ENCODE measurements around the gene RNF183.
A peak's percentile ranks its signal among the peaks of the same experiment; 100 is the strongest.
"Not testable (repeated sequence)": the region's sequence is repeated elsewhere in the genome, so short reads cannot be mapped to it uniquely, and the experiment has no call there.

RNF183 gene

DNA sequence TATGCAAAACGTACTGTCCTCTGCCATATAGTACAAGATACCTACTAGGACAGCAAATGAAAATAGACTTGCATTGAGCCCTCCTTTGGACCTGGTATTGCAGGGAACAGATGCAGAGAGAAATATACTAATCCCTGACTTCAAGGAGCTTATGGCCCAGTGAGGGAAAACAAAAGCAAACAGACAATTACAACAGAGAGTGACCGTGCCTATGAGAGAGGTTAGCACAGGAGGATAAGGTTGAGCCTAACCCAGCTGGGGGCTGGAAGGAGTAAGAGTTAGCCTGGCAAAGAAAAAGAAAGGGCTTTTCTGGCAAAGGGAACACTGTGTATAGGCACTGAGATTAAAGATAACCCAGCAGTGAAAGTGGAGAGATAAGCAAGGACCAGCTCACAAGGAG lies 33.3 kb downstream of the RNF183 start:
- DNase-seq, result no peak

DNA sequence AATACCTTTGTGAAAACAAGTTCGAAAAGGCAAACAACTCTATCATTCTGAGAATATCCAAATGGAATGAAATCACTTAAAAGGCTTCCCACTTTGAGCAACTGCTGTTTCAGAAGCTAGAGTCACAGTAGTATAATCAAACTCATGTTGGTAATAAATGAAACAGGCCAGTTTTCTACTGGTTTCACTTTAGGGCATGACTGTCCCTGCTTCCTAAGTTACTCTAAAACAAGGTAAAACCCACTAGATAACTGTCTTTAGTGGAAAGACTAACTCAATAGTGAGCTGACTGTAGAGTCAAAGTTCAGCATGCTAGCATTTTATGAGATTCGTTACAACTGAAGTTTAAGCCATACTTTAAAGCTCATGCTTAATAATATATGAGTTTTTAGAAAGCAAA lies 33.8 kb downstream of the RNF183 start:
- no peak for DNase-seq

DNA sequence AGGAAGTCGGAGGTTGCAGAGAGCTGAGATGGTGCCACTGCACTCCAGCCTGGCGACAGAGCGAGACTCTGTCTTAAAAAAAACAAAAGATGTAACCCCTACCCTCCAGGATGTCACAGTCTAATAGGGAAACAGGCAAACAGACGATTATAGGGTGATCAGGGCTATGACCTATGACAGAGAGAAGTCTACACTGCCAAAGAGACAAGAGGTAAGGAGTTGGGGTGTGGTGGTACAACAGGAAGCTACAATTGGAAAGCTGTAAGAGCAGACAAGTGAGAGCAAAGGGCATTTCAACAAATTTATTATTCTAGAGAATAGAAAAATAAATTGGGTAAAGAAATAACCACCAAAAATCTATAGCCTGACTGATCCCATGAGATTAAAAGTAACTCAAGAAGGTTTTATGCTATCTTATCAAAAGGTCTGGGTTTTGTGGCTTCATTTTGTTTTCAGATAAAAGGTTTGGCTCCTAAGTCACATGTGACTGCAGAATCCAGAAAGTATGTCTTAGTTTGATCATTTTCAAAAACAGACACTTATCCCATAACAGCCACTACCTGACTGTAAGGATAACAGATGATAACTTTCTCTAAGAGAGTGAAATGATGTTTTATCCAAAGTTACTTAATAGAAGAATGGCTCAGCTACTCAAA lies 35.1 kb downstream of the RNF183 start:
- no peak for DNase-seq

DNA sequence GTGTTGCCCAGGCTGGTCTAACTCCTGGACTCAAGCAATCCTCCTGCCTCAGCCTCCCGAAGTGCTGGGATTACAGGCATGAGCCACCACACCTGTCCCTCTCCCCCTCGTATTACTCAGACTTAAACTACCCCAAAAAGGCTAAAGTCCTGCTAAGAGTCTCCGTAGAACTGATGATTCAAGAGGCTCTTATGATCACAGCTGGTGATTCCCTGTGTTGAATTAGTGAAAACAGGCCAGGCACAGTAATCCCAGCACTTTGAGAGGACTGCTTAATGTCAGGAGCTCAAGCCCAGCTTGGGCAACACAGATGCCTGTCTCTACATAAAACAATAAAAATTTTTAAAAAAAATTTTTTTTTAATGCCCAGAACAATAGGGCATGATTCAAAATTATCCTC lies 37.0 kb downstream of the RNF183 start:
- peak; percentile 33 for DNase-seq

DNA sequence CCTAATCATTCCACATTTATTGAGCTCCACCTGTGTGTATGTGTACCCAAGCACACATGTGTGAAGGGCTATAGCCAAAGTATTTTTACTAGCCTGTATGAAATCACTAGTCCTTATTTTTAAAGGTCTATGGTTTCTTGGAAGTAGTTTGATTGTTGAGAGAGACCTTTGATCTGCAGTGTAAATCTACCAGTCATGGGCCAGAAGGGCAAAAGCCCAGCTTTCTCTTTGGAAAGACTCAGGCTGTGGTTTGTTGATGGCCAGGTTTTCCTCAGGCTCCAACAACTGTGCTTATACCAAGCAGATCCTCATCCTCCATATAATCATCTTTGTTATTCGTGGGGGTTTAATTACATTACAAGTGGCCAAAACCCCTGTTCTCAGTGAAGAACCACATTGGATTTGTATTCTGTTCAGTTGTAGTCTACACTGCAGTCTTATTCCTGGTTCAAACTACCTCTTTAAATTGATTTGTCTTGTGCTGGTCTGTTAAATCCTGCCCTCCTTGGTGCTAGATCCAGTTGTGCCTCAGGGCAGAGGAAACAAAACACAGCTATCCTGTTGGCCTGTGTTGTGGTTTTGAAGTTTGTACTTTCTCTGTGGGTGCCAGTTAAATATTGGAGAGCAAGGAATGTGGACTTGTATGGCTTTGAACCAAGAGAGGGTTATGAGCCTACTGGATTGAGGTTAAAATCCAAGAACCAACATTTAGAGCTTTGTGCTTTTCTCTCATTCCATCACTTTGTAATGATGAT lies 41.1 kb downstream of the RNF183 start:
- no peak for DNase-seq

DNA sequence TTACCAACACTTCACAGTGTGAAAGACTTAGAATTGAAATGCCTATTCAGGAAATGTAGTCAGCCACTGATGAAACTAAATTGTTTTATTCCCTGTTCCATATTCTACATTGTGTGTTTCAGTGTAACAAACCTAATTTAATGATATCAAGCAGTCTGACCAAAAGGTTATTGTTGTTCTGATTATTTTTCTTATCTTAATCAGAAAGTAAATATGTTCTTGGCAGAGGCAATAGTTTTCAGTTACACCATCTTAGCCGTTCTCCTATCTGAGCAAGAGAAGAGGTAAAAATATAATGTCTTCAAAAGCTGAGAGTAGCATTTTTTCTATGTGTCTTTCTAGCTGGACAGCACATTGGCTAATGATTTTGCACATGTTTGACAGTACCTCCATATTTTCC lies 44.9 kb downstream of the RNF183 start:
- DNase-seq, result no peak

DNA sequence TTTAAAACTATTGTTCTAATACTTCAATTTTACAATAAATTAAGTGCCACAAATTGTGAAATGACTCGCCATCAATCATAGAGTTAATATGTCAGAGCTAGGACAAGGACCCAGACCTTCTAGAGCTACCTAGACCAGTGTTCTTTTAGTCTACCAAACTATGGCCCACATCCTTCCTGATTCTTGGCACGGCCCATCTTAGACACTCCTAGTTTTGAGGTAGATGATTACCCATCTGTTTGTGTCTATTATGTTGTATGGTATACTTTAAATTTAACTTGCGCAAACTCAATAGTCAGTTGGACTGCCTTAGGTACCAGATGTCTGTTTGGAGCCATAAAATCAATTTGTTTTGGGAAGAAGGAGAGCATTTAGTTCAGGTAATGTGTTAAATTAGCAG lies 45.3 kb downstream of the RNF183 start:
- DNase-seq, result no peak

DNA sequence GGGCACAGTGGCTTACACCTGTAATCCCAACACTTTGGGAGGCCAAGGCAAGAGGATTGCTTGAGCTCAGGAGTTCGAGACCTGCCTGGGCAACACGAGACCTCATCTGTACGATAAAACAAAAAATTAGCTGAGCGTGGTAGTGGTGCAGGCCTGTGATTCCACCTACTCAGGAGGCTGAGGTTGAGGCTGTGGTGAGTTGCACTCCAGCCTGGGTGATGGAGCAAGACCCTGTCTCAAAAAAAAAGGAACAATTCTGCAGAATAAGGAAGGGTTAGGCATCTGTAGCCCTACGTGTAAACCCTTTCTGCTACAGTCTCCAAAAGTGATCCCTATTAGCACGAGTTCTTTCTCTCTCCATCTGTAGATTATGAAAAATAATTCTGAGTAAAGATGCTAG lies 47.7 kb downstream of the RNF183 start:
- no peak for DNase-seq

DNA sequence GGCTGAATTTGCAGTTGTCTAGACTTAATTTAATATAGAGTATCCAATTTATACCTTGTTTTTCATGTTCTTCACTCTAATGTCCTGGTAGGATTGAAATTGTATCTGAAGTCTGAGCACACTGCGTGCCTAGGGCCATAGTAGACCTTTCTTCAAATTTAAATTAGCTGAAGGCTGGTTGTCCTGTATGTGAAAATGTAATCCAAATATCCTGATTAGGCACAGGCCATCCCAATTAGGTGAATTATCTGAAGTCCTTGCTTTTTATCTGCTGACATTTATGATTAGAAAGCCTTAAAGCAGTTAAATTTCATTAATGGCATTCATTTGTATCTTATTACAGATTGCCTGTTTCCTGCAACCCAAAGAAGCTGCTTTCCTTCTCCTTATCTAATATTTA lies 48.2 kb downstream of the RNF183 start:
- no peak for DNase-seq

DNA sequence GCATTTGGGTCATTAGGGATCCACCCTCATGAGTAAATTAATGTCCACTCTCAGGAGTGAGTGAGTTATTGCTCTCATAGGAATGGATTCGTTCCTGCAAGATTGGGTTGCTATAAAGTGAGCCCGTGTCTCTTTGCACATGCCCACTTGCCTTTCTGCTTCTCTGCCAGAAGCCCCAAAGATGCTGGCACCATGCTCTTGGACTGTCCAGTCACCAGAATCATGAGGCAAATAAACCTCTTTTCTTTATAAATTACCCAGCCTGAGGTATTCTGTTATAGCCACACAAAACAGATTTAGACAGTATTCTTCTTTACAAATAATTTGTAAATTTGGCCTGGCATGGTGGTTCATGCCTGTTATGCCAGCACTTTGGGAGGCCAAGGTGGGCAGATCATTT lies 52.4 kb downstream of the RNF183 start:
- DNase-seq, result no peak

DNA sequence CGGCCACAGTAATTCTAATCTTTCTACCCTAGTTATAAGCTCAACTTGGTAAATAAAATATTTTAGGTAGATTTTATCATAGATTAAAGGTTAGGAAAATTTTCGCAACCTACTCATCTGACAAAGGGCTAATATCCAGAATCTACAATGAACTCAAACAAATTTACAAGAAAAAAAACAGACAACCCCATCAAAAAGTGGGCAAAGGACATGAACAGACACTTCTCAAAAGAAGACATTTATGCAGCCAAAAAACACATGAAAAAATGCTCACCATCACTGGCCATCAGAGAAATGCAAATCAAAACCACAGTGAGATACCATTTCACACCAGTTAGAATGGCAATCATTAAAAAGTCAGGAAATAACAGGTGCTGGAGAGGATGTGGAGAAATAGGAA lies 53.5 kb downstream of the RNF183 start:
- DNase-seq, result not testable (repeated sequence)

DNA sequence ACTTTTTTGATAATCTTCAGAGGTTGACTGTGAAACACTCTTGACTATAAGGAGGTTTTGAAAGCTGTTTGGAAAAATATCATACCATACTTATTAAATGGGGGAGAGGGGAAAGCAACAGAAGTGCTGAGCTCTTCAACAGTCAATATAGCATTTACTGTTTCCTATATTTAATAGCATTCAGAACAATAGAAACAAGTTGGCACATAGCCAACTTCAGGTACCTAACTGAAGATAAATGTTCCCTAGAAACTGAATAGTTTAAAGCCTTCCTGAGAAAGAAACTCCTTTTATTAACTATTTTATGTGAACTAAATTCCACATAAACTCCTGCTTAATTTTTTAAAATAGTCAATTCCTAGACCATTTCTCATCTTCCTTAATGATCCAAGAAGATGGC lies 55.5 kb downstream of the RNF183 start:
- no peak for DNase-seq

All from DMS53 (cell line).